ENCODE measurements around the gene C2.

The C2 gene

DNA sequence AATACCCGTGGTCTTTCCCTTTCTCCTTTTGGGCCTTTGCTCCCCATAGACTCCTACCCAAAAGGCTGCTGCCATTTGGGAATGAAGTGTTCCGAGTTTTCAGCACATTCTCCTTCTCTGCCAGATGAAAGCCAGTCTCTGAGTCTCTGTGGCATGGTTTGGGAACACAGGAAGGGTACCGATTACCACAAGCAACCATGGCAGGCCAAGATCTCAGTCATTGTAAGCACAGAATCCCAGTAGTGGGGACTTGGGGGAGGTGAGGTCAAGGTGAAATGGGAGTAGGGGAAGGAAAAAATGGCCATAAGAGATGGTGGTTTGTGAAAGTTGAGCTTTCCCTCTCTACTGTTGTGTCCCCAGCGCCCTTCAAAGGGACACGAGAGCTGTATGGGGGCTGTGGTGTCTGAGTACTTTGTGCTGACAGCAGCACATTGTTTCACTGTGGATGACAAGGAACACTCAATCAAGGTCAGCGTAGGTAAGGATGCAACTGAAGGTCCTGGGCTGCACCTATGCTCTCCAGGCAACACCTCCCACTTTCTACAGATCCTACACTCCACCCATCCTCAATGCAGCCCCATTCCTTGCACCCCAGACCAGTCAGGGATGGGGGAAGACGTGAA lies 22.5 kb downstream of the C2 start:
- no peaks in the 10 kb centered on the region for H3K79me2 ChIP-seq (ENCODE audit: insufficient read depth, low read length)
- no peak overlapping the region for H3K4me3 ChIP-seq (ENCODE audit: insufficient read depth, low read length, poor library complexity, severe bottlenecking)
- TF ChIP-seq, protein P1, sequence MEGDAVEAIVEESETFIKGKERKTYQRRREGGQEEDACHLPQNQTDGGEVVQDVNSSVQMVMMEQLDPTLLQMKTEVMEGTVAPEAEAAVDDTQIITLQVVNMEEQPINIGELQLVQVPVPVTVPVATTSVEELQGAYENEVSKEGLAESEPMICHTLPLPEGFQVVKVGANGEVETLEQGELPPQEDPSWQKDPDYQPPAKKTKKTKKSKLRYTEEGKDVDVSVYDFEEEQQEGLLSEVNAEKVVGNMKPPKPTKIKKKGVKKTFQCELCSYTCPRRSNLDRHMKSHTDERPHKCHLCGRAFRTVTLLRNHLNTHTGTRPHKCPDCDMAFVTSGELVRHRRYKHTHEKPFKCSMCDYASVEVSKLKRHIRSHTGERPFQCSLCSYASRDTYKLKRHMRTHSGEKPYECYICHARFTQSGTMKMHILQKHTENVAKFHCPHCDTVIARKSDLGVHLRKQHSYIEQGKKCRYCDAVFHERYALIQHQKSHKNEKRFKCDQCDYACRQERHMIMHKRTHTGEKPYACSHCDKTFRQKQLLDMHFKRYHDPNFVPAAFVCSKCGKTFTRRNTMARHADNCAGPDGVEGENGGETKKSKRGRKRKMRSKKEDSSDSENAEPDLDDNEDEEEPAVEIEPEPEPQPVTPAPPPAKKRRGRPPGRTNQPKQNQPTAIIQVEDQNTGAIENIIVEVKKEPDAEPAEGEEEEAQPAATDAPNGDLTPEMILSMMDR (IDR thresholded peaks at IDR 0.05; ENCODE audit: insufficient read depth, low read length, poor library complexity, severe bottlenecking) = no peak
- TF ChIP-seq EZH2phosphoT487 (conservative IDR thresholded peaks at IDR 0.05; ENCODE audit: low read length) = no peak
- no peak overlapping the region for H3K27ac ChIP-seq (ENCODE audit: low read depth, low read length)
- H3K9me2 ChIP-seq (replicated peaks; ENCODE audit: insufficient read depth, low read length) = no peaks in the 10 kb centered on the region
- no peaks in the 10 kb centered on the region for H3K27me3 ChIP-seq (ENCODE audit: low read length)
- H3K9me3 ChIP-seq (ENCODE audit: insufficient read depth, low read length) = no peaks in the 10 kb centered on the region
- no peak overlapping the region for H2AFZ ChIP-seq (ENCODE audit: low read depth, low read length, severe bottlenecking)
- H4K20me1 ChIP-seq (ENCODE audit: low read depth, low read length) = no peaks in the 10 kb centered on the region
- H3K9ac ChIP-seq (ENCODE audit: low read length) = no peak overlapping the region
- H3K4me2 ChIP-seq (ENCODE audit: low read depth, low read length, poor library complexity, severe bottlenecking) = no peak overlapping the region
- no peaks in the 10 kb centered on the region for H3K36me3 ChIP-seq (ENCODE audit: low read length)
- no peaks in the 10 kb centered on the region for H3F3A ChIP-seq (ENCODE audit: insufficient read depth)

DNA sequence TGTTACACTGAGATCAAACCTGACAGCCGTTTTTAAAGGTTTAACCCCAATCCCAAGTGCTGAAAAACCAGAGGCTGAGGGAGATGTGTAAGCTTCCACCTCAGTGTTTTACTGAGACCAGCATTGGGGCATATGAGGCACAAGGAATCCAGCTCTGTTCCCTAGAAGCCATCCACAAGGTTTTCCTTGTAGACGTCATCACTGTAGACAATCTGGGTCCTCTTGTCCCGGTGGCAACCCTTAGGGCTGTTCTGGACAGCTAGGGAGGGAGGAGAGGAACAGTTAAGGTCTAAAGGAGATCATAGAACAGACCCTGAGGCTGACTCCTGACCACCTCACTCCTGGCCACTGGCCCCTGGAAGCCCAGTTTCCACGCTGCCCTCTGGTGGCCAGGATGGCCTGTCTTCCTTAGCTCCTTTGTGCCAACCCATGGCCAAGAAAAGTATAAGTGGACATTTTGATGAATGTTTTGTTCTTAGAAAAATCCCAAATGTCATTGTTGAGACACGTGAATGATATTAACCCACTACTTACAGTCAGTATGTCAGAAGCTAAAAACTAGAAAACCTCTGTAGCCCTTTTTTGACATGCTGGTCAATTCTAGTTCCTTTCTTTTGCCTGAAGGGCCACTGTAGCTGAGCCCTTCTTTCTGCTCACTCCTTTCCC lies 24.8 kb downstream of the C2 start:
- H3K4me3 ChIP-seq (ENCODE audit: insufficient read depth, low read length, poor library complexity, severe bottlenecking) = no peak overlapping the region
- no peaks in the 10 kb centered on the region for H3K79me2 ChIP-seq (ENCODE audit: insufficient read depth, low read length)
- H3K36me3 ChIP-seq (ENCODE audit: low read length) = 0 out of 2 replicates have a peak, but pooled peaks cover 5% of the 10 kb centered on the region
- no peaks in the 10 kb centered on the region for H3K9me3 ChIP-seq (ENCODE audit: insufficient read depth, low read length)
- no peak overlapping the region for H3K4me2 ChIP-seq (ENCODE audit: low read depth, low read length, poor library complexity, severe bottlenecking)
- no peak for TF ChIP-seq EZH2phosphoT487 (conservative IDR thresholded peaks at IDR 0.05; ENCODE audit: low read length)
- TF ChIP-seq, protein P1 (IDR thresholded peaks at IDR 0.05; ENCODE audit: insufficient read depth, low read length, poor library complexity, severe bottlenecking) = peak; percentile 69
- no peak overlapping the region for H3K9ac ChIP-seq (ENCODE audit: low read length)
- H3K27me3 ChIP-seq (ENCODE audit: low read length) = no peaks in the 10 kb centered on the region
- no peaks in the 10 kb centered on the region for H4K20me1 ChIP-seq (ENCODE audit: low read depth, low read length)
- no peak overlapping the region for H3K27ac ChIP-seq (ENCODE audit: low read depth, low read length)
- no peaks in the 10 kb centered on the region for H3K9me2 ChIP-seq (replicated peaks; ENCODE audit: insufficient read depth, low read length)
- H2AFZ ChIP-seq (ENCODE audit: low read depth, low read length, severe bottlenecking) = no peak overlapping the region
- no peaks in the 10 kb centered on the region for H3F3A ChIP-seq (ENCODE audit: insufficient read depth)

GRCh38 chr6:31952890-31953289 lies 25.4 kb downstream of the C2 start:
- Histone ChIP-seq H3K36me3 (ENCODE audit: low read length) (0 out of 2 replicates have a peak, but pooled peaks cover 5% of the 10 kb centered on the region), H3K27ac (ENCODE audit: low read depth, low read length) (no peak overlapping the region)

More at GRCh38 chr6:31952890-31953289, 25.4 kb downstream of the C2 start:
- H3K4me2 ChIP-seq (ENCODE audit: low read depth, low read length, poor library complexity, severe bottlenecking) = no peak overlapping the region
- no peak overlapping the region for H3K4me3 ChIP-seq (ENCODE audit: insufficient read depth, low read length, poor library complexity, severe bottlenecking)
- H2AFZ ChIP-seq (ENCODE audit: low read depth, low read length, severe bottlenecking) = no peak overlapping the region
- H3F3A ChIP-seq (ENCODE audit: insufficient read depth) = no peaks in the 10 kb centered on the region
- H3K27me3 ChIP-seq (ENCODE audit: low read length) = no peaks in the 10 kb centered on the region
- H3K9me2 ChIP-seq (replicated peaks; ENCODE audit: insufficient read depth, low read length) = no peaks in the 10 kb centered on the region
- no peak overlapping the region for H3K9ac ChIP-seq (ENCODE audit: low read length)
- no peaks in the 10 kb centered on the region for H4K20me1 ChIP-seq (ENCODE audit: low read depth, low read length)
- H3K9me3 ChIP-seq (ENCODE audit: insufficient read depth, low read length) = no peaks in the 10 kb centered on the region
- H3K79me2 ChIP-seq (ENCODE audit: insufficient read depth, low read length) = peaks cover 3% of the 10 kb centered on the region; the same call in 1 of the 2 replicates
- TF ChIP-seq EZH2phosphoT487 (conservative IDR thresholded peaks at IDR 0.05; ENCODE audit: low read length) = no peak
- TF ChIP-seq, protein P1 (IDR thresholded peaks at IDR 0.05; ENCODE audit: insufficient read depth, low read length, poor library complexity, severe bottlenecking) = no peak

All from SU-DHL-6 (cell line).